ENCODE measurements around the gene APOB.

DNA sequence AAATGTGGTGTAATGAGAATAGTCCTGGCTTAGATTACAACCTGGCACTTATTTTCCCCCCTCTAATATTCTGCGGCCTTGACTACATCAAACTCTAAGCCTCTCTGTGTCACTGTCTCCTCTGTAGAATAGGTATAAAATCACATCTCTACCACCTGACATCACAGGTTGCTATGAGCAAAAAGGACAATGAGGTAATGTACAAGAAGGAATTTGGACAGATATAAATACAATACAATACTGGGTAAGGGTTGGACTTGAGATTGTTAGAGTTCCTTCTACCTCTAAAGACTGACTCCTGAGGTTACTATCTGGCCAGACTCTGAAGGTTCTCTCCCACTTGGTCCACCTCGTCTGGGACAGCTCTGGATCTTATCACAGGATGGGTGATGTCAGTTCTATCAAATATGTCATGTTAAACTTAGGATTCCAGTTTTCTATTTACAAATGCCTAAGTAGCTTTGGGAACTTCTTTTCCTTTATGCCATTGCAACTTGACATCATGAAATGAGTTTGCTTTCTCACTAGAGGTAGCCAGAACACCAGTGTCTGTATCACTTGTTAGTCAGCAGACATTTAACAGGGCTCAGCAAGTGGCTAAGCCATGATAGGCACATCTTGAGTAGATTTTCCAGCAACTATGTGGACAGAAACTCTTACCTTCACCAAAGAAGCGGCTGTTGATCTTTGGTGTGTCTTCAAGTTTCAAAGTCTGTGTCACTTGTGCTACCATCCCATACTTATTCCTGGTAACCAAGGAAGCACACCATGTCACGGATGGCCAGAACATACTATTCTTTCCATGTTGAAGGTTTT lies 9.5 kb downstream of the APOB start:
- TF ChIP-seq, protein P1, sequence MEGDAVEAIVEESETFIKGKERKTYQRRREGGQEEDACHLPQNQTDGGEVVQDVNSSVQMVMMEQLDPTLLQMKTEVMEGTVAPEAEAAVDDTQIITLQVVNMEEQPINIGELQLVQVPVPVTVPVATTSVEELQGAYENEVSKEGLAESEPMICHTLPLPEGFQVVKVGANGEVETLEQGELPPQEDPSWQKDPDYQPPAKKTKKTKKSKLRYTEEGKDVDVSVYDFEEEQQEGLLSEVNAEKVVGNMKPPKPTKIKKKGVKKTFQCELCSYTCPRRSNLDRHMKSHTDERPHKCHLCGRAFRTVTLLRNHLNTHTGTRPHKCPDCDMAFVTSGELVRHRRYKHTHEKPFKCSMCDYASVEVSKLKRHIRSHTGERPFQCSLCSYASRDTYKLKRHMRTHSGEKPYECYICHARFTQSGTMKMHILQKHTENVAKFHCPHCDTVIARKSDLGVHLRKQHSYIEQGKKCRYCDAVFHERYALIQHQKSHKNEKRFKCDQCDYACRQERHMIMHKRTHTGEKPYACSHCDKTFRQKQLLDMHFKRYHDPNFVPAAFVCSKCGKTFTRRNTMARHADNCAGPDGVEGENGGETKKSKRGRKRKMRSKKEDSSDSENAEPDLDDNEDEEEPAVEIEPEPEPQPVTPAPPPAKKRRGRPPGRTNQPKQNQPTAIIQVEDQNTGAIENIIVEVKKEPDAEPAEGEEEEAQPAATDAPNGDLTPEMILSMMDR (IDR thresholded peaks at IDR 0.05; ENCODE audit: borderline replicate concordance, extremely low read depth, low read length, poor library complexity, severe bottlenecking): no peak
- no peak for TF ChIP-seq EZH2 (IDR thresholded peaks at IDR 0.05; ENCODE audit: borderline replicate concordance, low read depth, low read length, severe bottlenecking)

Measured in DND-41 (cell line).